ENCODE results near the gene ZNF335.

DNA sequence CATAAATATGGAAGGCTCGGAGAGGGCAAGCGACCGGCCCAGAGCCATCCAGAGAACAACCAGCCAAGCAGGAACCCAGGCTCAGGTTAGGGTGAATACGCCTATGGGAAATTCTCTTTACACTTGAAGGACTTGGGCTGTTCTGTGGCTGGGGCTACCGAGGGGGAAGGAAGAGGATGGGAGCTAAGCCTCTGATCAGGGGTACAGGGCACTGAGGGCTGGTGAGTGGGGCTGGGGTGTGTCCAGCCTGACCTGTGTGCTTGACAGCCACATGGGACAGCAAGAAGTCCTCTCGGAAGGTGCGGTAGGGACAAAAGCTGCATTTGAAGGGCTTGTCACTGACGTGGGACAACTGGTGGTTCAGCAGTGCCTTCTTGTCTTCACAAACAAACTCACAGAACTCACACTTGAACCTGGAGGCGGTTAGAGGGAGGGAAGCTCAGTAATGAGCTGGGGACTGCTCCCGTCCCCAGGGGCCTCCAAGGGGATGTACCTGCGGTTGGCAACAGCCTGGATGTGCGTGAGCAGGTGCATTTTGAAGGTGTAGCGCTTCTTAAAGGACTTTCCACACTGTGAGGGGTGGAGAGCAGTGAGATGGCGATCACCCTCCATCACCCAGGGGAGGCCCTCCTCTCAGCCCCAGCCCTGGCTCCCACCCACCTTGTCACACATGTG, 11.9 kb downstream of the ZNF335 start:
- TF ChIP-seq ZNF70 (CRISPR knock-in tag; IDR thresholded peaks at IDR 0.05): no peak
- no peak for TF ChIP-seq RARB (CRISPR knock-in tag; IDR thresholded peaks at IDR 0.05)
- no peak for TF ChIP-seq BACH2 (CRISPR knock-in tag; IDR thresholded peaks at IDR 0.05; ENCODE audit: borderline replicate concordance)
- TF ChIP-seq, protein P1, sequence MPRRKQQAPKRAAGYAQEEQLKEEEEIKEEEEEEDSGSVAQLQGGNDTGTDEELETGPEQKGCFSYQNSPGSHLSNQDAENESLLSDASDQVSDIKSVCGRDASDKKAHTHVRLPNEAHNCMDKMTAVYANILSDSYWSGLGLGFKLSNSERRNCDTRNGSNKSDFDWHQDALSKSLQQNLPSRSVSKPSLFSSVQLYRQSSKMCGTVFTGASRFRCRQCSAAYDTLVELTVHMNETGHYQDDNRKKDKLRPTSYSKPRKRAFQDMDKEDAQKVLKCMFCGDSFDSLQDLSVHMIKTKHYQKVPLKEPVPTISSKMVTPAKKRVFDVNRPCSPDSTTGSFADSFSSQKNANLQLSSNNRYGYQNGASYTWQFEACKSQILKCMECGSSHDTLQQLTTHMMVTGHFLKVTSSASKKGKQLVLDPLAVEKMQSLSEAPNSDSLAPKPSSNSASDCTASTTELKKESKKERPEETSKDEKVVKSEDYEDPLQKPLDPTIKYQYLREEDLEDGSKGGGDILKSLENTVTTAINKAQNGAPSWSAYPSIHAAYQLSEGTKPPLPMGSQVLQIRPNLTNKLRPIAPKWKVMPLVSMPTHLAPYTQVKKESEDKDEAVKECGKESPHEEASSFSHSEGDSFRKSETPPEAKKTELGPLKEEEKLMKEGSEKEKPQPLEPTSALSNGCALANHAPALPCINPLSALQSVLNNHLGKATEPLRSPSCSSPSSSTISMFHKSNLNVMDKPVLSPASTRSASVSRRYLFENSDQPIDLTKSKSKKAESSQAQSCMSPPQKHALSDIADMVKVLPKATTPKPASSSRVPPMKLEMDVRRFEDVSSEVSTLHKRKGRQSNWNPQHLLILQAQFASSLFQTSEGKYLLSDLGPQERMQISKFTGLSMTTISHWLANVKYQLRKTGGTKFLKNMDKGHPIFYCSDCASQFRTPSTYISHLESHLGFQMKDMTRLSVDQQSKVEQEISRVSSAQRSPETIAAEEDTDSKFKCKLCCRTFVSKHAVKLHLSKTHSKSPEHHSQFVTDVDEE (CRISPR knock-in tag; IDR thresholded peaks at IDR 0.05): no peak
- TF ChIP-seq, protein P2, sequence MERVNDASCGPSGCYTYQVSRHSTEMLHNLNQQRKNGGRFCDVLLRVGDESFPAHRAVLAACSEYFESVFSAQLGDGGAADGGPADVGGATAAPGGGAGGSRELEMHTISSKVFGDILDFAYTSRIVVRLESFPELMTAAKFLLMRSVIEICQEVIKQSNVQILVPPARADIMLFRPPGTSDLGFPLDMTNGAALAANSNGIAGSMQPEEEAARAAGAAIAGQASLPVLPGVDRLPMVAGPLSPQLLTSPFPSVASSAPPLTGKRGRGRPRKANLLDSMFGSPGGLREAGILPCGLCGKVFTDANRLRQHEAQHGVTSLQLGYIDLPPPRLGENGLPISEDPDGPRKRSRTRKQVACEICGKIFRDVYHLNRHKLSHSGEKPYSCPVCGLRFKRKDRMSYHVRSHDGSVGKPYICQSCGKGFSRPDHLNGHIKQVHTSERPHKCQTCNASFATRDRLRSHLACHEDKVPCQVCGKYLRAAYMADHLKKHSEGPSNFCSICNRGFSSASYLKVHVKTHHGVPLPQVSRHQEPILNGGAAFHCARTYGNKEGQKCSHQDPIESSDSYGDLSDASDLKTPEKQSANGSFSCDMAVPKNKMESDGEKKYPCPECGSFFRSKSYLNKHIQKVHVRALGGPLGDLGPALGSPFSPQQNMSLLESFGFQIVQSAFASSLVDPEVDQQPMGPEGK (CRISPR knock-in tag; IDR thresholded peaks at IDR 0.05; ENCODE audit: borderline replicate concordance): no peak
